GM20000 (cell line): ENCODE data around the gene SLCO2B1.

ENCODE experiments used
- DNase-seq: peaks from one replicate; pipeline ENCODE4 v3.0.0; 2012; ENCODE audit warnings: low spot score
- CTCF ChIP-seq: IDR thresholded peaks from 2 replicates; pipeline ENCODE4 v1.5.1; 2012; ENCODE audit warnings: mild to moderate bottlenecking, control low read depth; ENCODE audit errors: extremely low read depth, missing control alignments

Gene SLCO2B1

GRCh38 chr11:75200531-75200930, 49.6 kb downstream of the SLCO2B1 start:
- TF ChIP-seq CTCF, result no peak
- DNase-seq, result no peak

- TF ChIP-seq CTCF, result no peak
- no peak for DNase-seq
Observed at GRCh38 chr11:75201771-75202170, 50.9 kb downstream of the SLCO2B1 start.

- no peak for TF ChIP-seq CTCF
- DNase-seq, result no peak
Observed at GRCh38 chr11:75202195-75202594, 51.3 kb downstream of the SLCO2B1 start.

- TF ChIP-seq CTCF, result no peak
- DNase-seq, result no peak
Observed at GRCh38 chr11:75203138-75203537, 52.2 kb downstream of the SLCO2B1 start.

GRCh38 chr11:75203641-75204011, 52.7 kb downstream of the SLCO2B1 start:
- TF ChIP-seq CTCF, result no peak
- DNase-seq, result no peak

- no peak for DNase-seq
- no peak for TF ChIP-seq CTCF
Observed at GRCh38 chr11:75204012-75204674, 53.2 kb downstream of the SLCO2B1 start.

GRCh38 chr11:75204685-75205563, 54.0 kb downstream of the SLCO2B1 start:
- peak; percentile 83 for DNase-seq
- peak; percentile 86 for TF ChIP-seq CTCF
